Kidney (tissue), 14 donors: ENCODE results near the gene MLANA. TPM values are rescaled to one million over a fixed set of nuclear protein-coding genes. Genes with fewer than 3 reads are reported as not detected.

Experiments
- DNase-seq, 5 donors: peaks; one replicate each; pipeline ENCODE4 v3.0.0-alpha.2; 2013 to 2020
- FAIRE-seq: peaks from 2 replicates; lab custom pipeline; 2012; peaks lifted over from hg19 to GRCh38; lab: Jason Lieb, UNC
- H3K27ac ChIP-seq, 2 donors: one replicate each; pipeline ENCODE4 v1.7.0; 2013; ENCODE audit warnings: low read depth in 2 of 2, low read length in 2 of 2, inconsistent platforms in 1 of 2
- H3K27me3 ChIP-seq: one replicate; pipeline ENCODE4 v1.7.1; 2013; ENCODE audit warnings: low read length, inconsistent platforms; ENCODE audit not compliant: control insufficient read depth, insufficient read depth
- H3K36me3 ChIP-seq, 3 donors: one replicate each; pipeline versions ENCODE4 v1.7.0 to v1.7.1; 2013; ENCODE audit warnings: low read length in 3 of 3, control low read depth in 1 of 3, inconsistent platforms in 1 of 3; ENCODE audit not compliant: insufficient read depth in 3 of 3, control insufficient read depth in 2 of 3
- H3K4me1 ChIP-seq, 3 donors: one replicate each; pipeline versions ENCODE4 v1.7.0 to v1.7.1; 2013; ENCODE audit warnings: low read length in 3 of 3, inconsistent platforms in 1 of 3, low read depth in 1 of 3; ENCODE audit not compliant: control insufficient read depth in 2 of 3, insufficient read depth in 2 of 3
- H3K4me3 ChIP-seq, 3 donors: one replicate each; pipeline versions ENCODE4 v1.7.0 to v1.8.1; 2013; ENCODE audit warnings: low read length in 3 of 3, control low read depth in 1 of 3, inconsistent platforms in 1 of 3
- H3K9ac ChIP-seq, 3 donors: one replicate each; pipeline versions ENCODE4 v1.7.0 to v1.7.1; 2013; ENCODE audit warnings: low read length in 3 of 3, control low read depth in 1 of 3, inconsistent platforms in 1 of 3
- H3K9me3 ChIP-seq, 3 donors: one replicate each; pipeline versions ENCODE4 v1.7.0 to v1.7.1; 2013; ENCODE audit warnings: low read length in 3 of 3, control low read depth in 1 of 3, inconsistent platforms in 1 of 3; ENCODE audit not compliant: control insufficient read depth in 2 of 3, insufficient read depth in 1 of 3
- intact Hi-C: fragments of 100-400 bp; cut with DNase I; formaldehyde crosslinking; loops from one replicate; pipeline ENCODE4 v1.11.1; 2022
- polyA plus RNA-seq: library from polyadenylated mRNA; stranded (reverse); fragments of 350-450 nt; fragmentation: Illumina TruSeq; extraction: RNeasy Lipid Tissue Mini Kit (QIAGEN cat#74804); gene quantifications from one replicate; pipeline ENCODE4 v1.2.3, GENCODE V29; 2014; ENCODE audit warnings: low read depth, low replicate concordance; ENCODE audit not compliant: insufficient read depth
- total RNA-seq: library from RNA; stranded (reverse); fragmentation: NEBNext Ultra II Directional; extraction: Animal tissue kit (Norgen Biotek cat#: 25700); gene quantifications from one replicate; pipeline ENCODE4 v1.2.1, GENCODE V29; 2021
- TF ChIP-seq, protein P1 (sequence below): IDR thresholded peaks from 3 replicates; pipeline ENCODE4 v1.5.1; 2012; ENCODE audit warnings: mild to moderate bottlenecking, moderate library complexity, borderline replicate concordance; ENCODE audit not compliant: insufficient read depth; ENCODE audit errors: extremely low read depth
- donor health status: control.
- donor health status: control.
- donor health status: control.
- donor health status: control.
- donor health status: control.
- donor health status: DM: yes; HTN: yes; CAD: no.
- donor health status: Normal renal cell carcinoma (clear cell type).

The MLANA gene
- total and polyA plus RNA-seq, 2 donors from 2014 or later: not detected

DNA sequence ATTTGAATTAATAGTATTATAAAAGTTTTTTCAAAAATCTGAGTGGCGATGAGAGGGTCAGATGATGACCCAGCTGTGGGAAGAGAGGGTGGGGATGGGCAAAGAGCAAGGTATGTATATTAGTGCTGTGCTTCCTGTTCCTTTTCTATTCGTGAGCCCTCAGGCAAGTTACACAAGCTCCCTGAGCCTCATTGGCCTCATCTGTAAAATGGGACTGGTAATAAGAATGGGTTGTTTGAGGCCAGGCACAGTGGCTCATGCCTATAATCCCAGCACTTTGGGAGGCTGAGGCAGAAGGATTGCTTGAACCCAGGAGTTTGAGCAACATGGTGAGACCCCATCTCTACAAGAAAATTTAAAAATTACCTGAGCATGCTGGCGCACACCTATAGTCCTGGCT lies 24.0 kb upstream of the MLANA start:
- Histone ChIP-seq H3K4me1 (peaks cover 0 to 12% (median 6%) of the 10 kb centered on the region in 3 donors), H3K4me3 (no peak overlapping the region), H3K27ac (no peak overlapping the region), H3K9me3 (no peaks in the 10 kb centered on the region), H3K9ac (no peak overlapping the region), H3K36me3 (no peaks in the 10 kb centered on the region), H3K27me3 (no peaks in the 10 kb centered on the region)
- no peak for FAIRE-seq
- intact Hi-C loops: no loop called here
- TF ChIP-seq, protein P1, sequence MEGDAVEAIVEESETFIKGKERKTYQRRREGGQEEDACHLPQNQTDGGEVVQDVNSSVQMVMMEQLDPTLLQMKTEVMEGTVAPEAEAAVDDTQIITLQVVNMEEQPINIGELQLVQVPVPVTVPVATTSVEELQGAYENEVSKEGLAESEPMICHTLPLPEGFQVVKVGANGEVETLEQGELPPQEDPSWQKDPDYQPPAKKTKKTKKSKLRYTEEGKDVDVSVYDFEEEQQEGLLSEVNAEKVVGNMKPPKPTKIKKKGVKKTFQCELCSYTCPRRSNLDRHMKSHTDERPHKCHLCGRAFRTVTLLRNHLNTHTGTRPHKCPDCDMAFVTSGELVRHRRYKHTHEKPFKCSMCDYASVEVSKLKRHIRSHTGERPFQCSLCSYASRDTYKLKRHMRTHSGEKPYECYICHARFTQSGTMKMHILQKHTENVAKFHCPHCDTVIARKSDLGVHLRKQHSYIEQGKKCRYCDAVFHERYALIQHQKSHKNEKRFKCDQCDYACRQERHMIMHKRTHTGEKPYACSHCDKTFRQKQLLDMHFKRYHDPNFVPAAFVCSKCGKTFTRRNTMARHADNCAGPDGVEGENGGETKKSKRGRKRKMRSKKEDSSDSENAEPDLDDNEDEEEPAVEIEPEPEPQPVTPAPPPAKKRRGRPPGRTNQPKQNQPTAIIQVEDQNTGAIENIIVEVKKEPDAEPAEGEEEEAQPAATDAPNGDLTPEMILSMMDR: no peak
- no peak for DNase-seq

DNA sequence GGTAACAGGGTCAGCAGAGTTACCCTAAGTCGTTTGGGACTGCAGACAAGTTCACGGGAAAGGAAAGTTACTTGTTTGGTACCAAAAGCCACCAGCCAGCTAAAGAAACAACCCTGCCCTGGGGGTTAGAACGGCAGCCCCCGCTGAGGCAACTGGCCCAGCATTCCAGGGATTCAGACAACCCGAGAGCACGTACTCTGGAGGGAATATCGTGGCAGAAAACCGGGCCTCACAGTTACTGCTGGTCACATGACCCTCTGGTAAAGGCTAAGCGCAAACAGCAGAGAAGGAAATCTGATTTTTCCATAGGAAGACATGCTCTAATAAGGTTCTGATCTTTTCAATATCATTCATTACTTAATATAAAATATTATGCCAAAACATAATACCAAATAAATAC lies 22.5 kb upstream of the MLANA start:
- Histone ChIP-seq H3K9me3 (no peaks in the 10 kb centered on the region), H3K9ac (no peak overlapping the region), H3K36me3 (no peaks in the 10 kb centered on the region), H3K27me3 (no peaks in the 10 kb centered on the region), H3K27ac (no peak overlapping the region), H3K4me1 (peaks cover 0 to 11% (median 2%) of the 10 kb centered on the region in 3 donors), H3K4me3 (no peak overlapping the region)
- TF ChIP-seq, protein P1: no peak
- intact Hi-C loops: no loop called here
- DNase-seq (no peak), FAIRE-seq (no peak)

DNA sequence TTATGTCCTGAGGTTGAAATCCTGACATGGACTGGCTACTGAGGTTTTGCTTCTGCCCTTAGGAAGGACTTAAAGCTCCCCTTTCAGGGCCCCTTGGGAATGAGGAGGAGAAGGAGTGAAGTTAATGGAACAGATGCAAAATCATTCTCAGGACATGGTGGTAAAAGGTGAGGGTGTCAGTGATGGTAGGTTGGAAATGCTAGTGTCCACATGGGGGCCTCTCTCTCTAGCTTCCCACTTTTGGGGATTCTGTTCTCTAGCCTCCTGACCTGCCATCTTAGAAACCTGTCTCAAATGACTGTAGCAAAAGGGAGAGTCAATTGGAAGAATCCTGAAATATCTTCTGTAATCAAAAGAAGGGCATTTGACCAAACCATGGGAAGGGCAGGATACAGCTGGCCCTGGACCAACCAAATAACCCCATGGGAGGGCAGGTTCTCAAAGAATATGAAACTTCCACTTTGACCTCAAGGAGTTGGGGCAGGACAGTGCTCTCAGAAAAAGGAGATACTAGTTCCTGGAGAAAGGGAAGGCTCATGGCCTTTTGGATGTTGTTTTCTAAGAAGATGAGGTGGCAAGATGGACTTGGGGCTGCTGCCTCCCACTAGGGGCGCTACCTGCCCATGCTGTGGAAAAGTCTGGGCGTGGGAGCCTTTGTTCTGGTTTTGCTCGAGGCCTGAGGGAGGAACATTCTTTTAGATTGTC lies 21.2 kb upstream of the MLANA start:
- intact Hi-C loops: no loop called here

More for the DNA sequence above, 21.2 kb upstream of the MLANA start:
- TF ChIP-seq, protein P1: no peak
- H3K36me3 ChIP-seq: no peaks in the 10 kb centered on the region
- no peak overlapping the region for H3K4me3 ChIP-seq
- no peak overlapping the region for H3K27ac ChIP-seq
- no peak for DNase-seq
- no peaks in the 10 kb centered on the region for H3K9me3 ChIP-seq
- H3K27me3 ChIP-seq: no peaks in the 10 kb centered on the region
- no peak for FAIRE-seq
- H3K9ac ChIP-seq: no peak overlapping the region
- H3K4me1 ChIP-seq: peaks cover 0 to 9% (median 0%) of the 10 kb centered on the region in 3 donors
